Measurements from ENCODE around the gene CD1D. TPM values are rescaled to one million over a fixed set of nuclear protein-coding genes. Genes with fewer than 3 reads are reported as not detected.
A peak's percentile ranks its signal among the peaks of the same experiment; 100 is the strongest.
"Not testable (repeated sequence)": the region's sequence is repeated elsewhere in the genome, so short reads cannot be mapped to it uniquely, and the experiment has no call there.

The CD1D gene
- polyA plus RNA-seq, 1 donor = 5.7 TPM

DNA sequence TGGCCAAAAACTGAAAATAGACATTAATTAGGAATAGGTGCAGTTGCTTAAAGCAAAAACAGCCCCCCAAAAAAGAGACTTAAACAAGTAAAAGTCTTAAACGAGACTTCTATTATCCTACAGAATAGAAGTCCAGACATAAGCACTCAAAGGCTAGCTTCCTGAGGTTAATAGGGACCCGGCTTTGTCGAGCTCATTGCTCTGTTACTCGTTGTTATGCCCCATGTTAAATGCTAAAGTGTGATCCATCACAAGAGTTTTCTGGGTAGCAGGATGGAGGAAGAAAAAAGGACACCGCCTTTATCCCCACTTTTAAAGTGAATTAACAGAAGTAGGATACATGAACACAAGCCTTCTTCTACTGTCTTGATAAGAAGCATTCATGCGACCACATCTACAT is 10.6 kb downstream of the CD1D start:
- WGBS (ENCODE audit: insufficient coverage, low lambda C conversion rate) = 34% methylated on average over 3 of the region's 6 CpGs
- no peak for DNase-seq
- H3K9me3 ChIP-seq (ENCODE audit: control insufficient read depth, low read depth, low read length) = no peaks in the 10 kb centered on the region
- H3K4me1 ChIP-seq (ENCODE audit: control insufficient read depth, insufficient read depth, low read length) = no peaks in the 10 kb centered on the region
- no peak overlapping the region for H3K4me3 ChIP-seq (ENCODE audit: low read length)
- no peaks in the 10 kb centered on the region for H3K36me3 ChIP-seq (ENCODE audit: control insufficient read depth, insufficient read depth, low read length)
- H3K27me3 ChIP-seq (ENCODE audit: control insufficient read depth, insufficient read depth, low read length) = peaks cover 4% of the 10 kb centered on the region
- no peak overlapping the region for H3K27ac ChIP-seq (ENCODE audit: low read length)

DNA sequence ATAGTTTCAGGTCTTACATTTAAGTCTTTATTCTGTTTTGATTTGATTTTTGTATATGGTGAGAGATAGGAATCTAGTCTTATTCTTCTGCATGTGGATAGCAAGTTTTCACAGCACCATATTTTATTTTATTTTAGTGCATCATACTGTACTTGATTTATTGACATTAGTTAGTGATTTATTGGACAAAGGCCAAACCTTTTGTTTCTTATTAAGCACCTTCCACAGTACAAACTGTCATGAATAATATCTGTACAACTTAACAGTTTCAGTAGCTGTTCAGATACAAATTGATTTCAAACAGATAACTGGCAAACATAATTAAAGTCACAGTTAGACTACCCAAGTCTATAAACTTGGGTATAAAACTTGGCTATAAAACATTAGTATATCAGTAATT is 15.8 kb downstream of the CD1D start:
- Histone ChIP-seq H3K36me3 (ENCODE audit: control insufficient read depth, insufficient read depth, low read length) (no peaks in the 10 kb centered on the region), H3K4me3 (ENCODE audit: low read length) (no peak overlapping the region), H3K27ac (ENCODE audit: low read length) (no peak overlapping the region), H3K4me1 (ENCODE audit: control insufficient read depth, insufficient read depth, low read length) (no peaks in the 10 kb centered on the region), H3K27me3 (ENCODE audit: control insufficient read depth, insufficient read depth, low read length) (peaks cover under 1% of the 10 kb centered on the region), H3K9me3 (ENCODE audit: control insufficient read depth, low read depth, low read length) (no peaks in the 10 kb centered on the region)
- DNase-seq = no peak

DNA sequence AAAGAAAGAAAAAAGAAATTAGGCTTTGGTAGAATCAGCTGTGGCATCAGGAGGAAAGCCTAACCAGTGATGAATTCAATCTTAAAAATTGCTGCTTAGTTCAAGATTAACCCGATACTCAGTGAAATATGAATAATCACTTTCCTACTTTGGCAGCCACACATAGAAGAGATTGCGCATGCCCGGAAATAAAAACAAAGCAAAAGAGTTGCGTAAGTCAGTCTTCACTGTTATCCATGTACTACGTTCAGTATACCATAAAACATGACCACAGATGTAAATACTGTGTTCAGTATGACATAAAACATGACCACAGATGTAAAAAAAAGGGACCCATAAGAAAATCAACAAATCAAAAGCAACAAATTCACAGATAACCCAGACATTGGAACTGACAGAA is 19.2 kb downstream of the CD1D start:
- Histone ChIP-seq H3K27me3 (ENCODE audit: control insufficient read depth, insufficient read depth, low read length) (no peaks in the 10 kb centered on the region), H3K4me3 (ENCODE audit: low read length) (no peak overlapping the region), H3K27ac (ENCODE audit: low read length) (no peak overlapping the region), H3K36me3 (ENCODE audit: control insufficient read depth, insufficient read depth, low read length) (no peaks in the 10 kb centered on the region), H3K4me1 (ENCODE audit: control insufficient read depth, insufficient read depth, low read length) (no peaks in the 10 kb centered on the region), H3K9me3 (ENCODE audit: control insufficient read depth, low read depth, low read length) (no peaks in the 10 kb centered on the region)
- 66% methylated on average over 4 of the region's 5 CpGs for WGBS (ENCODE audit: insufficient coverage, low lambda C conversion rate)
- no peak for DNase-seq

DNA sequence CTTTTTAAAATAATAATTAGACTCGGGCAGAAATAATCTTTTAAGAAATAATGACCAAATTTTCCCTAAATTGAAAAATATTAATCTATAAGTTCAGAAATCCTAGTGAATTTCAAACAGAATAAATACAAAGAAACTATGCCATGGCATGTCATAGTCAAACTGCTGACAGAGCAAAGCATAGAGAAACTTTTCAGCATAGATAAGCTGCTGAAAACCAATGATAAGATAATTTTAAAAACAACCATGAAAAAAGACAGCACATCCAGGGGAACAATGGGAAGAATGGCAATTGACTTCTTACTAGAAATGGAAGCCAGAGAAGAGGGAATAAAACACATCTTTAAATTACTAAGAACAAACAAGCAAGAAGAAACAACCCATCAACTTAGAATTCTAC is 19.8 kb downstream of the CD1D start:
- Histone ChIP-seq H3K27me3 (ENCODE audit: control insufficient read depth, insufficient read depth, low read length) (no peaks in the 10 kb centered on the region), H3K9me3 (ENCODE audit: control insufficient read depth, low read depth, low read length) (no peaks in the 10 kb centered on the region), H3K4me1 (ENCODE audit: control insufficient read depth, insufficient read depth, low read length) (no peaks in the 10 kb centered on the region), H3K4me3 (ENCODE audit: low read length) (no peak overlapping the region), H3K27ac (ENCODE audit: low read length) (no peak overlapping the region), H3K36me3 (ENCODE audit: control insufficient read depth, insufficient read depth, low read length) (no peaks in the 10 kb centered on the region)
- WGBS (ENCODE audit: insufficient coverage, low lambda C conversion rate) = 100% methylated on average over 1 of the region's 1 CpG
- DNase-seq = no peak

DNA sequence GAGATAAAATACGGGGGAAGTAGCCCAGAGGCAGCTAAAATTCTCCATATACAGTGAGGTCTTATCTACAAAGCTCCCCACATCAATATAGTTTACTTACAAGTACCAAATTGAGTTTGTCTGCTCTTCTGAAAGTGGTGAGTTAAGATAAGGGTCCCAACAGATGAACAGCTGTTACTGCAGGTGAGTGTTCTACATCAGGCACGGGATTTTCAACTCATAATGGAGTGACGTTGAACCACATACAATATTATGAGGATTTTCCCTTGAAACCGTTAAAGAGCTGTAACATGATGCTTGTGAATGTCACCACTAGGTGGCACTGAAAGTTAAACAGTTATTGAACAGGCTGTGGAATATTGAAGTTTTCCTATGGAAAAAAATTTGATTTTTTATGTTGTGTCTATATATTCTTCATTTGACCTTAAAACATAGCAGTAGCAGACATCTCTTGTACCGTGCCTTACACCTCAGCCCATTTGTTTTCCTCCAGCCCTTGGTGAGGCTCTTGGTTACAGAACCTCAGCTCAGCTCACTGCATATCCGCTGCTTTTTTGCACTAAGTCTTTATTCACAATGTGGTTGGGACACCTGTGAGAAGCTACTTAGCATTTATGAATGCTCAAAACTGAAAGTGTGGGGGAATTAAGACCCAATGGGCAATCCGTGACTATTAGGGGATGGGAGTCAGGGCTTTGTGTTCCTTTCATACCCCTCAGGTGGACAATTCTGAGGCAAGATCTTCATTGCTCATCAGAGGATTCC is 23.2 kb downstream of the CD1D start:
- no peak overlapping the region for H3K27ac ChIP-seq (ENCODE audit: low read length)
- no peaks in the 10 kb centered on the region for H3K27me3 ChIP-seq (ENCODE audit: control insufficient read depth, insufficient read depth, low read length)
- no peak overlapping the region for H3K4me3 ChIP-seq (ENCODE audit: low read length)
- no peaks in the 10 kb centered on the region for H3K4me1 ChIP-seq (ENCODE audit: control insufficient read depth, insufficient read depth, low read length)
- no CpG with 5 or more reads among the region's 7 CpGs for WGBS (ENCODE audit: insufficient coverage, low lambda C conversion rate)
- DNase-seq = peak; percentile 37 to 38
- H3K36me3 ChIP-seq (ENCODE audit: control insufficient read depth, insufficient read depth, low read length) = no peaks in the 10 kb centered on the region
- no peaks in the 10 kb centered on the region for H3K9me3 ChIP-seq (ENCODE audit: control insufficient read depth, low read depth, low read length)

DNA sequence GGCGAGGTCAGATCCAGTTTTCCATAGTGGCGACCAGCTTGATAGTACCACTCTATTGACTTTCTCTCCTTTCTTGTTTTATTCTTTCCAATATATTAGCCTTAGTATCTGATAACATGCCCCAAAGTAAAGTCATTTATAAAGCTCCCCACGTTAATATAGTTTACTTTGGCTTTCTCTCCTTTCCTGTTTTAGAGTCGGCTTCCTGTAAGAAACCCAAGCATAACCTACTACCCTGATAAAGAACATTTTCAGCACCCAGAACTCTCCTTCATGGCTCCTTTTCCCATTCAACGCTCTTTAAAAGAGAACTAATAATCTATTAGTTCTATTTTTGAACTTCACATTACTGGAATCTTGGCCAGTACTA is 23.7 kb downstream of the CD1D start:
- 33% methylated on average over 2 of the region's 5 CpGs for WGBS (ENCODE audit: insufficient coverage, low lambda C conversion rate)

DNA sequence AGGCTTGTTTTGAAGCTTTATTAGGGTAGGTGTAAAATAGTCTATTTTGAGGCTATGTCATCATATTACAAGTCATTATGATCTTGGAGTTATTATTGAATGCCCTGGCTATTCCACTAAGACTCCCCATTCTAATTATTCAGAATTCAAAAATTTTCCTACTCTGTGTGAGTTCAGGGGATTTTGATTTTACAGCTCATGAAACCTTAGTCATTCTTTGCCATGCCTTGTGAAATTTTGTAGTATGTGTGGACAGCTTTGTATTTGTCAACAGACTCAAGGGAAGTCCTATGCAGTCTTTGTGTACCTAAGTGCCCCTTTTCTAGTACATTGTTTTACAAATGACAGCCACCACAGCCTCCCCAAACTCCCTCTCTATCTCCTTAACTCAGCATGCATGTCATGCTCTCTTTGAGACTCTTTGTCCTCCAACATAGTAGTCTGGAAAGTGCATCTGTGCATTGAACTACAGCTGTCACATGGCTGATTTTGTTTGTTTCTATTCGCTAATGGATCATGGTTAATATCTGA is 28.0 kb downstream of the CD1D start:
- H3K9me3 ChIP-seq (ENCODE audit: control insufficient read depth, low read depth, low read length) = no peaks in the 10 kb centered on the region
- no peaks in the 10 kb centered on the region for H3K36me3 ChIP-seq (ENCODE audit: control insufficient read depth, insufficient read depth, low read length)
- no CpG with 5 or more reads among the region's 1 CpG for WGBS (ENCODE audit: insufficient coverage, low lambda C conversion rate)

More for the DNA sequence above, 23.7 kb downstream of the CD1D start:
- DNase-seq = no peak
- H3K27me3 ChIP-seq (ENCODE audit: control insufficient read depth, insufficient read depth, low read length) = no peaks in the 10 kb centered on the region
- no peak overlapping the region for H3K4me3 ChIP-seq (ENCODE audit: low read length)
- no peaks in the 10 kb centered on the region for H3K36me3 ChIP-seq (ENCODE audit: control insufficient read depth, insufficient read depth, low read length)
- H3K9me3 ChIP-seq (ENCODE audit: control insufficient read depth, low read depth, low read length) = no peaks in the 10 kb centered on the region
- no peaks in the 10 kb centered on the region for H3K4me1 ChIP-seq (ENCODE audit: control insufficient read depth, insufficient read depth, low read length)
- H3K27ac ChIP-seq (ENCODE audit: low read length) = no peak overlapping the region

DNA sequence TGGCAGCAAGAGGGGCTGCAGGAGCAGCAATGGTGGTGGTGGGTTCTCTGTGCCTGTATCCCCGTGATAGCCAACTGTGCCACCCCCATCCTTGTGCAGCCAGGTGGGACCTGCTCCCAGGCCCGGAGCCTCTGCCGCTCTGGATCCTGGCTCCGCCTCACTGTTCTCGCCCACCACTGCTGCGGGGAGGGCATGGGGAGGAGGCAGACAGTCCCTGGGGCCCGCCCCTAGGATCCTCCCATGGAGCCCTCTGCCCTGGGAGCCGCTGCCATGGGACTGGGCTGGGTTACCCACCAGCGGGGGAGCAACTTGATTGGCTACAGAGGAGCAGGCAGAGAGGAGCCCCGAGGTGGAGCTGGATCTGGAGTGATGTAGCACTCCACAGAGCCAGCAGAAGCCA is 31.6 kb downstream of the CD1D start:
- DNase-seq = no peak
- WGBS (ENCODE audit: insufficient coverage, low lambda C conversion rate) = no CpG with 5 or more reads among the region's 10 CpGs
- no peak overlapping the region for H3K27ac ChIP-seq (ENCODE audit: low read length)
- no peaks in the 10 kb centered on the region for H3K4me1 ChIP-seq (ENCODE audit: control insufficient read depth, insufficient read depth, low read length)
- H3K27me3 ChIP-seq (ENCODE audit: control insufficient read depth, insufficient read depth, low read length) = no peaks in the 10 kb centered on the region
- H3K4me3 ChIP-seq (ENCODE audit: low read length) = no peak overlapping the region
- H3K9me3 ChIP-seq (ENCODE audit: control insufficient read depth, low read depth, low read length) = no peaks in the 10 kb centered on the region
- no peaks in the 10 kb centered on the region for H3K36me3 ChIP-seq (ENCODE audit: control insufficient read depth, insufficient read depth, low read length)

More for the DNA sequence above, 28.0 kb downstream of the CD1D start:
- no peak for DNase-seq
- Histone ChIP-seq H3K27me3 (ENCODE audit: control insufficient read depth, insufficient read depth, low read length) (no peaks in the 10 kb centered on the region), H3K27ac (ENCODE audit: low read length) (no peak overlapping the region), H3K4me3 (ENCODE audit: low read length) (no peak overlapping the region), H3K4me1 (ENCODE audit: control insufficient read depth, insufficient read depth, low read length) (no peaks in the 10 kb centered on the region)

DNA sequence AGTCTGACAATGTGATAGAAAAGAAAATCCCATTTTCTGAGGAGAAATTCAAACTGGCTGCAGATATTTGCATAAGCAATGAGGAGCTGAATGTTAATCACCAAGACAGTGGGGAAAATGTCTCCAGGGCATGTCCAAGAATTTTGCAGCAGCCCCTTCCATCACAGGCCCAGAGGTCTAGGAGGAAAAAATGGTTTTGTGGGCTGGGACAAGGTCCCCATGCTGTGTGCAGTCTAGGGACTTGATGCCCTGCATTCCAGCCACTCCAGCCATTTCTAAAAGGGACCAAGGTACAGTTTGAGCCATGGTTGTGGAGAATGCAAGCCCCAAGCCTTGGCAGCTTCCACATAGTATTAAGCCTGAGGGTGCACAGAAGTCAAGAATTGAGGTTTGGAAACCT is 42.8 kb downstream of the CD1D start:
- not testable (repeated sequence) for H3K4me3 ChIP-seq (ENCODE audit: low read length); H3K9me3 ChIP-seq (ENCODE audit: control insufficient read depth, low read depth, low read length); H3K36me3 ChIP-seq (ENCODE audit: control insufficient read depth, insufficient read depth, low read length); DNase-seq; H3K27ac ChIP-seq (ENCODE audit: low read length); H3K27me3 ChIP-seq (ENCODE audit: control insufficient read depth, insufficient read depth, low read length); H3K4me1 ChIP-seq (ENCODE audit: control insufficient read depth, insufficient read depth, low read length)

DNA sequence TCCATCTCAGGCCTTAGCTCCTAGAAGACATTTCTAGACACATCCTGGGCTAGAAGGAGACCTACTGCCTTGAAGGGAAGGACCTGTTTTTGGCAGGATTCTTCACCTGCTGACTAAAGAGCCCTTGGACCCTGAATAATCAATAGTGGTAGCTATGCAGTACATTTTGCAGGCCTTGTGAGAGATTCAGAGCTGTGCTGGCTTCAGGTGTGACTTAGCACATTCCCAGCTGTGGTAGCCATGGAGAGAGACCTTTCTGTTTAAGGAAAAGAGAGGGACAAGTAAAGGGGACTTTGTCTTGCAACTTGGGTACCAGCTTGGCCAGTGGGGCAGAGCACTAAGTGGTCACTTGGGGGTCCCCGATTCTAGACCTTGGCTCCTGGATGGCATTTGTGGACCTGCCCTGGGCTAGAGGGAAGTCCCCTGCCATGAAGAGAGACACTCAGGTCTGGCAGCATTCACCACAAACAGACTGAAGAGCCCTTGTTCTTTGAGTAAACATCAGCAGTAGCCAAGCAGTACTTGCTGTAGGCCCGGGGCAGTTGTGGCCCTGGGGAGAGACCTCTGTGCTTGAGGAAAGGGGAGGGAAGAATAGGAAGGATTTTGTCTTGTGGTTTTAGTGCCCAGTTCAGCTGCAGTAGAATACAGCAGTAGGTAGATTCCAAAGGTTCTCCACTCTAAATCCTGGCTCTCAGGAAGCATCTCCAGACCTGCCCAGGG is 47.4 kb downstream of the CD1D start:
- WGBS (ENCODE audit: insufficient coverage, low lambda C conversion rate) = no CpG with 5 or more reads among the region's 2 CpGs

More for the DNA sequence above, 47.4 kb downstream of the CD1D start:
- no peaks in the 10 kb centered on the region for H3K9me3 ChIP-seq (ENCODE audit: control insufficient read depth, low read depth, low read length)
- no peaks in the 10 kb centered on the region for H3K27me3 ChIP-seq (ENCODE audit: control insufficient read depth, insufficient read depth, low read length)
- no peak overlapping the region for H3K27ac ChIP-seq (ENCODE audit: low read length)
- DNase-seq = no peak
- no peaks in the 10 kb centered on the region for H3K36me3 ChIP-seq (ENCODE audit: control insufficient read depth, insufficient read depth, low read length)
- H3K4me1 ChIP-seq (ENCODE audit: control insufficient read depth, insufficient read depth, low read length) = no peaks in the 10 kb centered on the region
- H3K4me3 ChIP-seq (ENCODE audit: low read length) = no peak overlapping the region

Data from large intestine (tissue), 3 donors.